NCI-H128 (cell line): ENCODE results near the gene OR10G2.

Experiments used
- DNase-seq: peaks from one replicate; lab custom pipeline; 2025; ENCODE audit not compliant: unreplicated experiment; lab: John Stamatoyannopoulos, UW

OR10G2 gene

GRCh38 chr14:21589317-21589716 is 45.4 kb downstream of the OR10G2 start:
- DNase-seq = no peak
